ENCODE data around the gene GPR101. TPM values are rescaled to one million over a fixed set of nuclear protein-coding genes. Genes with fewer than 3 reads are reported as not detected.

The GPR101 gene
- total and polyA plus RNA-seq, 9 of the 15 experiments (the other 6 are each of a cell fraction or from before 2014, with no cell fraction given) = not detected

DNA sequence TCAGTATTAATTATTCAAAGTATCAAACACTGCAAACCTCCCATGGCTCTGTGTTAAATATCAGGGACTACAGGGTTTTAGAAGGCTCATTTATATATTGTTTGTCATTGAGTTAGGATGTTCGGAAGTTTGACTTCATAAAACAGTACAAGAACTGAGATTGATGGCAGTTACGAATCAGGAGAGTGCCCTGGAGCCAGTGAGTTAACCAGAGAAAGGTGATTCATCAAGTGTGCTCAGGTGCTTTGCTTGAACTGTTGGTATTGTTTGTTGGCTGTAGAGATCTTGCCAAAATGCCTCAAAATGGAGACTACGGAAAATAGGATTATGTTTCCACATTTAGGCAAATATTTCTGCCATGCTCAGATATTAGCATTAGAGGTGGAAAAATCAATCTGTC is 7.5 kb upstream of the GPR101 start:
- in situ Hi-C loops (cut with MboI) = no loop called here
- WGBS (ENCODE audit: insufficient coverage, low coverage, missing lambda C conversion rate) = 0% methylated on average over 3 of the region's 3 CpGs

More for the DNA sequence above, 7.5 kb upstream of the GPR101 start:
- TF ChIP-seq LEF1 (IDR thresholded peaks at IDR 0.05) = no peak
- TF ChIP-seq EWSR1 (IDR thresholded peaks at IDR 0.05; ENCODE audit: borderline replicate concordance, low read depth, partially characterized antibody) = no peak
- TF ChIP-seq ZNF695 (CRISPR knock-in tag; IDR thresholded peaks at IDR 0.05) = no peak
- TF ChIP-seq ZC3H11A (IDR thresholded peaks at IDR 0.05; ENCODE audit: low read depth, low read length) = no peak
- no peak for TF ChIP-seq KLF13 (tag; IDR thresholded peaks at IDR 0.05; ENCODE audit: borderline replicate concordance, low read depth)
- no peak for TF ChIP-seq ATF1 (CRISPR knock-in tag; IDR thresholded peaks at IDR 0.05)
- no peak for TF ChIP-seq ATF1 (tag; IDR thresholded peaks at IDR 0.05)
- no peak for TF ChIP-seq CREM (IDR thresholded peaks at IDR 0.05; ENCODE audit: low read depth)
- TF ChIP-seq, protein P1, sequence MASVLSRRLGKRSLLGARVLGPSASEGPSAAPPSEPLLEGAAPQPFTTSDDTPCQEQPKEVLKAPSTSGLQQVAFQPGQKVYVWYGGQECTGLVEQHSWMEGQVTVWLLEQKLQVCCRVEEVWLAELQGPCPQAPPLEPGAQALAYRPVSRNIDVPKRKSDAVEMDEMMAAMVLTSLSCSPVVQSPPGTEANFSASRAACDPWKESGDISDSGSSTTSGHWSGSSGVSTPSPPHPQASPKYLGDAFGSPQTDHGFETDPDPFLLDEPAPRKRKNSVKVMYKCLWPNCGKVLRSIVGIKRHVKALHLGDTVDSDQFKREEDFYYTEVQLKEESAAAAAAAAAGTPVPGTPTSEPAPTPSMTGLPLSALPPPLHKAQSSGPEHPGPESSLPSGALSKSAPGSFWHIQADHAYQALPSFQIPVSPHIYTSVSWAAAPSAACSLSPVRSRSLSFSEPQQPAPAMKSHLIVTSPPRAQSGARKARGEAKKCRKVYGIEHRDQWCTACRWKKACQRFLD (CRISPR knock-in tag; IDR thresholded peaks at IDR 0.05) = no peak
- TF ChIP-seq POLR3A (IDR thresholded peaks at IDR 0.05; ENCODE audit: borderline replicate concordance, extremely low read depth, insufficient read depth, insufficient read length) = no peak
- no peak for TF ChIP-seq ZNF24 (IDR thresholded peaks at IDR 0.05)
- no peaks in the 10 kb centered on the region for H3K9me3 ChIP-seq (replicated peaks; ENCODE audit: control insufficient read depth, insufficient read depth, low read depth, low read length)
- no peaks in the 10 kb centered on the region for H4K20me1 ChIP-seq (replicated peaks; ENCODE audit: control insufficient read depth, insufficient read depth, low read length)
- H3K27ac ChIP-seq (ENCODE audit: extremely low read depth, low read depth, low read length) = no peak overlapping the region
- H2AFZ ChIP-seq (ENCODE audit: low read depth, low read length) = no peak overlapping the region
- no peak overlapping the region for H3K9ac ChIP-seq (ENCODE audit: insufficient read depth in 1 of 2, low read depth in 2 of 2, low read length in 2 of 2)
- no TSS peak for BruUV-seq (replicated peaks)
- H3K4me3 ChIP-seq = no peak overlapping the region
- no peaks in the 10 kb centered on the region for H3K9me1 ChIP-seq (ENCODE audit: control insufficient read depth, insufficient read depth, low read length)
- no peak for FAIRE-seq
- no peak for ATAC-seq
- H3K4me2 ChIP-seq (ENCODE audit: insufficient read depth, low read length) = no peak overlapping the region
- H3K4me1 ChIP-seq (replicated peaks in 1 of 2; ENCODE audit: control insufficient read depth in 2 of 2, insufficient read depth in 2 of 2, low read length in 2 of 2) = no peaks in the 10 kb centered on the region
- no peaks in the 10 kb centered on the region for H3K36me3 ChIP-seq (ENCODE audit: control insufficient read depth, insufficient read depth, low read length)
- no peaks in the 10 kb centered on the region for H3K27me3 ChIP-seq (ENCODE audit: control insufficient read depth in 2 of 2, insufficient read depth in 2 of 2, low read length in 2 of 2)
- ChIA-PET CTCF (ENCODE audit: low intra/inter-chr PET ratio) (no interaction called here), POLR2A (no interaction called here)
- DNase-seq (ENCODE audit: extremely low read depth in 1 of 4, low spot score in 3 of 4) = no peak
- intact Hi-C loops (cut with micrococcal nuclease) = no loop called here
- H3K79me2 ChIP-seq (ENCODE audit: control insufficient read depth, insufficient read depth, low read length) = no peaks in the 10 kb centered on the region
